ENCODE results near the gene AP1S1. TPM values are rescaled to one million over a fixed set of nuclear protein-coding genes. Genes with fewer than 3 reads are reported as not detected.
"Not testable (repeated sequence)": the region's sequence is repeated elsewhere in the genome, so short reads cannot be mapped to it uniquely, and the experiment has no call there.

Gene AP1S1
- total and polyA plus RNA-seq, 4 donors = 42.7 to 74.7 (median 60.9) TPM

- peaks cover 0 to 4% (median 0%) of the 10 kb centered on the region in 5 donors for H3K4me1 ChIP-seq (ENCODE audit: control insufficient read depth in 5 of 5, insufficient read depth in 5 of 5, low read length in 5 of 5)
- no peaks in the 10 kb centered on the region for H3K36me3 ChIP-seq (ENCODE audit: control insufficient read depth in 4 of 4, insufficient read depth in 4 of 4, low read length in 4 of 4)
- TF ChIP-seq CTCF (IDR thresholded peaks at IDR 0.05; ENCODE audit: control extremely low read depth, extremely low read depth) = no peak
- no peak overlapping the region for H3K27ac ChIP-seq (ENCODE audit: low read depth in 1 of 2, low read length in 1 of 2)
- no peak overlapping the region for H3K4me3 ChIP-seq
- no peak overlapping the region for H3K9ac ChIP-seq (ENCODE audit: insufficient read depth in 1 of 2, low read length in 2 of 2)
- WGBS, 2 donors = 71 to 81% methylated on average over 21 of the region's 21 CpGs
- no peak for DNase-seq
- H3K27me3 ChIP-seq (ENCODE audit: control insufficient read depth in 3 of 3, insufficient read depth in 3 of 3, low read length in 2 of 3) = peaks cover 3 to 32% (median 18%) of the 10 kb centered on the region in 3 donors
- peaks cover 0 to 2% (median 0%) of the 10 kb centered on the region in 4 donors for H3K9me3 ChIP-seq (ENCODE audit: control insufficient read depth in 4 of 4, insufficient read depth in 3 of 4, low read length in 3 of 4)
- no peak for ATAC-seq (ENCODE audit: insufficient read depth, low FRiP score)
Observed at GRCh38 chr7:101197991-101198390, 43.7 kb downstream of the AP1S1 start.

GRCh38 chr7:101198476-101198875, 44.2 kb downstream of the AP1S1 start:
- H3K4me3 ChIP-seq = no peak overlapping the region
- DNase-seq = no peak
- H3K27ac ChIP-seq (ENCODE audit: low read depth in 1 of 2, low read length in 1 of 2) = no peak overlapping the region
- WGBS, 2 donors = 67 to 73% methylated on average over 14 of the region's 14 CpGs
- H3K9ac ChIP-seq (ENCODE audit: insufficient read depth in 1 of 2, low read length in 2 of 2) = no peak overlapping the region
- peaks cover 0 to 2% (median 0%) of the 10 kb centered on the region in 4 donors for H3K9me3 ChIP-seq (ENCODE audit: control insufficient read depth in 4 of 4, insufficient read depth in 3 of 4, low read length in 3 of 4)
- ATAC-seq (ENCODE audit: insufficient read depth, low FRiP score) = no peak
- H3K27me3 ChIP-seq (ENCODE audit: control insufficient read depth in 3 of 3, insufficient read depth in 3 of 3, low read length in 2 of 3) = peaks cover 3 to 37% (median 20%) of the 10 kb centered on the region in 3 donors
- no peak for TF ChIP-seq CTCF (IDR thresholded peaks at IDR 0.05; ENCODE audit: control extremely low read depth, extremely low read depth)
- H3K4me1 ChIP-seq (ENCODE audit: control insufficient read depth in 5 of 5, insufficient read depth in 5 of 5, low read length in 5 of 5) = peaks cover 0 to 4% (median 0%) of the 10 kb centered on the region in 5 donors
- H3K36me3 ChIP-seq (ENCODE audit: control insufficient read depth in 4 of 4, insufficient read depth in 4 of 4, low read length in 4 of 4) = no peaks in the 10 kb centered on the region

- peaks cover 3 to 41% (median 21%) of the 10 kb centered on the region in 3 donors for H3K27me3 ChIP-seq (ENCODE audit: control insufficient read depth in 3 of 3, insufficient read depth in 3 of 3, low read length in 2 of 3)
- ATAC-seq (ENCODE audit: insufficient read depth, low FRiP score); DNase-seq; H3K4me1 ChIP-seq (ENCODE audit: control insufficient read depth in 5 of 5, insufficient read depth in 5 of 5, low read length in 5 of 5); H3K9me3 ChIP-seq (ENCODE audit: control insufficient read depth in 4 of 4, insufficient read depth in 3 of 4, low read length in 3 of 4); H3K36me3 ChIP-seq (ENCODE audit: control insufficient read depth in 4 of 4, insufficient read depth in 4 of 4, low read length in 4 of 4); H3K27ac ChIP-seq (ENCODE audit: low read depth in 1 of 2, low read length in 1 of 2); H3K4me3 ChIP-seq; H3K9ac ChIP-seq (ENCODE audit: insufficient read depth in 1 of 2, low read length in 2 of 2): not testable (repeated sequence)
- WGBS, 2 donors = 90 to 93% methylated on average over 10 of the region's 10 CpGs
Observed at GRCh38 chr7:101199522-101199921, 45.2 kb downstream of the AP1S1 start.

GRCh38 chr7:101200504-101200861, 46.2 kb downstream of the AP1S1 start:
- H3K9me3 ChIP-seq (ENCODE audit: control insufficient read depth in 4 of 4, insufficient read depth in 3 of 4, low read length in 3 of 4) = peaks cover 0 to 2% (median 0%) of the 10 kb centered on the region in 4 donors
- no peak for DNase-seq
- peaks cover 0 to 4% (median 0%) of the 10 kb centered on the region in 5 donors for H3K4me1 ChIP-seq (ENCODE audit: control insufficient read depth in 5 of 5, insufficient read depth in 5 of 5, low read length in 5 of 5)
- WGBS, 2 donors = 85 to 86% methylated on average over 2 of the region's 2 CpGs
- no peaks in the 10 kb centered on the region for H3K36me3 ChIP-seq (ENCODE audit: control insufficient read depth in 4 of 4, insufficient read depth in 4 of 4, low read length in 4 of 4)
- no peak overlapping the region for H3K9ac ChIP-seq (ENCODE audit: insufficient read depth in 1 of 2, low read length in 2 of 2)
- no peak overlapping the region for H3K27ac ChIP-seq (ENCODE audit: low read depth in 1 of 2, low read length in 1 of 2)
- no peak overlapping the region for H3K4me3 ChIP-seq
- TF ChIP-seq CTCF (IDR thresholded peaks at IDR 0.05; ENCODE audit: control extremely low read depth, extremely low read depth) = no peak
- ATAC-seq (ENCODE audit: insufficient read depth, low FRiP score) = no peak
- H3K27me3 ChIP-seq (ENCODE audit: control insufficient read depth in 3 of 3, insufficient read depth in 3 of 3, low read length in 2 of 3) = peaks cover 3 to 41% (median 21%) of the 10 kb centered on the region in 3 donors

Measured in lung (tissue), 12 donors.